Measurements from ENCODE around the gene C4orf50. TPM values are rescaled to one million over a fixed set of nuclear protein-coding genes. Genes with fewer than 3 reads are reported as not detected.
A peak's percentile ranks its signal among the peaks of the same experiment; 100 is the strongest.

C4orf50 gene
- total RNA-seq, 1 experiment from 2014 or later: not detected

DNA sequence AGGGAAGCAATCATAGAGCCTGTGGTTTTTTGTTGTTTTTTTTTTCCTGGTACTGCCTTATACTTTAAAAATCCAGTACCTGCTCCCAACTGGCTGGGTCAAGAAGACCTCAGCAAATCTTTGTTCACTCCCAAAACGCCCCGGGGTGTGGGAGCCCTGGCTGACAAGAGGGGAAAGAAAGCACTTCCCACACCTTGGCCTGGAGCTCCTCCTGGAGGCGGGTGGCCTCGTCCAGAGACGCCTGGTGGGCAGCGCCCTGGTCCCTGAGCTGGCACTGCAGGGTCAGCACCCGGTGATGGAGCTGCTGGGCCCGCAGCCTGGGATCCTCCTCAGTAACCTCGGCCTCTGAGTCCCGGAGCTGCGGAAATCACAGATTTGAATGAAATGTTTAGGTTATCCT is 38.2 kb downstream of the C4orf50 start:
- no peaks in the 10 kb centered on the region for H3K9me2 ChIP-seq (ENCODE audit: insufficient read depth)
- DNase-seq: peak in 1 of 2 experiments; percentile 24
- peaks cover 25% of the 10 kb centered on the region for H3K27me3 ChIP-seq (ENCODE audit: insufficient read depth, low read depth)
- H3K4me2 ChIP-seq: no peak overlapping the region
- H3K27ac ChIP-seq: no peak overlapping the region
- no peaks in the 10 kb centered on the region for H4K20me1 ChIP-seq (ENCODE audit: insufficient read depth)
- H3F3A ChIP-seq (ENCODE audit: insufficient read depth, low read depth): no peaks in the 10 kb centered on the region
- no peaks in the 10 kb centered on the region for H3K9me3 ChIP-seq (ENCODE audit: insufficient read depth, low read depth)
- TF ChIP-seq EZH2 (IDR thresholded peaks at IDR 0.05; ENCODE audit: low read depth): no peak
- TF ChIP-seq, protein P1, sequence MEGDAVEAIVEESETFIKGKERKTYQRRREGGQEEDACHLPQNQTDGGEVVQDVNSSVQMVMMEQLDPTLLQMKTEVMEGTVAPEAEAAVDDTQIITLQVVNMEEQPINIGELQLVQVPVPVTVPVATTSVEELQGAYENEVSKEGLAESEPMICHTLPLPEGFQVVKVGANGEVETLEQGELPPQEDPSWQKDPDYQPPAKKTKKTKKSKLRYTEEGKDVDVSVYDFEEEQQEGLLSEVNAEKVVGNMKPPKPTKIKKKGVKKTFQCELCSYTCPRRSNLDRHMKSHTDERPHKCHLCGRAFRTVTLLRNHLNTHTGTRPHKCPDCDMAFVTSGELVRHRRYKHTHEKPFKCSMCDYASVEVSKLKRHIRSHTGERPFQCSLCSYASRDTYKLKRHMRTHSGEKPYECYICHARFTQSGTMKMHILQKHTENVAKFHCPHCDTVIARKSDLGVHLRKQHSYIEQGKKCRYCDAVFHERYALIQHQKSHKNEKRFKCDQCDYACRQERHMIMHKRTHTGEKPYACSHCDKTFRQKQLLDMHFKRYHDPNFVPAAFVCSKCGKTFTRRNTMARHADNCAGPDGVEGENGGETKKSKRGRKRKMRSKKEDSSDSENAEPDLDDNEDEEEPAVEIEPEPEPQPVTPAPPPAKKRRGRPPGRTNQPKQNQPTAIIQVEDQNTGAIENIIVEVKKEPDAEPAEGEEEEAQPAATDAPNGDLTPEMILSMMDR (conservative IDR thresholded peaks at IDR 0.05): no peak
- no peaks in the 10 kb centered on the region for H3K4me1 ChIP-seq (replicated peaks; ENCODE audit: insufficient read depth)
- H3K79me2 ChIP-seq (ENCODE audit: low read depth): no peaks in the 10 kb centered on the region
- ChIA-PET CTCF (no interaction called here), POLR2A (ENCODE audit: unreplicated experiment) (no interaction called here)
- H2AFZ ChIP-seq: no peak overlapping the region
- no TSS peak for BruUV-seq (replicated peaks)
- no peaks in the 10 kb centered on the region for H3K36me3 ChIP-seq (ENCODE audit: low read depth)
- intact Hi-C loops (cut with micrococcal nuclease; ENCODE audit: unreplicated experiment): no loop called here
- H3K4me3 ChIP-seq: no peak overlapping the region

DNA sequence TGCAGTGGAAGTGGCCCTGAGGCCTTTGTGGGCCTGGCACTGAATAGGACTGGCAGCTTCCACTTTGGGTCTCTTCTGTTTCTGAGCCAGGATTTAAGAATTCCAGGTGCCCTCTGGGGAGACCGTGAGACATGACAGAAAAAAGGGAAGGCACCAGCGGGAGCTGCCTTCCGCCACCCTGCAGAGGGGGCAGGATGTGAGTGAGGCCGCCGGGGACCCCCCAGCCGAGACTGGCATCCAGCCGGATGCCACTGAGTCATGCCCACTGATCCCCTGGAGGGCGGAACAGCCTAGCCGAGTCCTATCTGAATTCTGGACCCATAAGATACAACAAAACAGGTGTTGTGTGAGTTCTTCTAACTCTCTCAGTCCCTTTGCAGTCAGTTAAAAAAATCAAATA is 41.3 kb downstream of the C4orf50 start:
- H3K9me2 ChIP-seq (ENCODE audit: insufficient read depth): no peaks in the 10 kb centered on the region
- no peaks in the 10 kb centered on the region for H3K36me3 ChIP-seq (ENCODE audit: low read depth)
- H3F3A ChIP-seq (ENCODE audit: insufficient read depth, low read depth): no peaks in the 10 kb centered on the region
- no peak for TF ChIP-seq EZH2 (IDR thresholded peaks at IDR 0.05; ENCODE audit: low read depth)
- H3K27me3 ChIP-seq (ENCODE audit: insufficient read depth, low read depth): peaks cover 34% of the 10 kb centered on the region
- H3K4me1 ChIP-seq (replicated peaks; ENCODE audit: insufficient read depth): no peaks in the 10 kb centered on the region
- H3K4me2 ChIP-seq: no peak overlapping the region
- ChIA-PET CTCF (interaction anchor here (0.5 kb wide), 1 partner anchor 980 kb away, joined by 3 read pairs; no protein-coding TSS in a partner anchor), POLR2A (ENCODE audit: unreplicated experiment) (no interaction called here)
- no peaks in the 10 kb centered on the region for H3K9me3 ChIP-seq (ENCODE audit: insufficient read depth, low read depth)
- intact Hi-C loops (cut with micrococcal nuclease; ENCODE audit: unreplicated experiment): no loop called here
- no TSS peak for BruUV-seq (replicated peaks)
- no peaks in the 10 kb centered on the region for H3K79me2 ChIP-seq (ENCODE audit: low read depth)
- H3K27ac ChIP-seq: no peak overlapping the region
- H2AFZ ChIP-seq: no peak overlapping the region
- H3K4me3 ChIP-seq: no peak overlapping the region
- DNase-seq: no peak
- no peaks in the 10 kb centered on the region for H4K20me1 ChIP-seq (ENCODE audit: insufficient read depth)

DNA sequence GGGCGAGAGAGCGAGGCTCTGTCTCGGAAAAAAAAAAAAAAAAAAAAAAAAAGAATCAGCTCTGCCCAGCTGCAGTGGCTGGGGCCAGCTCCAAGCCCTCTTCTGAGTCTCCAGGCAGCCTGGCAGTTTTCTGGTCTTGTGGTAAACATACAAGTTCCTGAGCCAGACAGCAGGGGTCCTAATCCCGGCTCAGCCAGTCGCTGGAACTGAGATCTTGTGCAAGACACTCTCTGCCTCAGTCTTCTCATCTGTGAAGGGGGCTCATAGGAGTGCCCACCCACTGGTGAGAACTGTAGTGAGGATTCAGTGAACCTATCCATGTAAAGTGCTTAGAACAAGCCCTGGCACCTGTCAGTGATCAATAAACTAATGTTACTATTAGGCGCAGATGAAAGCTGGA is 41.8 kb downstream of the C4orf50 start:
- no peak overlapping the region for H3K27ac ChIP-seq
- H3K4me2 ChIP-seq: no peak overlapping the region
- H4K20me1 ChIP-seq (ENCODE audit: insufficient read depth): no peaks in the 10 kb centered on the region
- no peaks in the 10 kb centered on the region for H3K4me1 ChIP-seq (replicated peaks; ENCODE audit: insufficient read depth)
- H3K27me3 ChIP-seq (ENCODE audit: insufficient read depth, low read depth): peaks cover 38% of the 10 kb centered on the region
- no peaks in the 10 kb centered on the region for H3F3A ChIP-seq (ENCODE audit: insufficient read depth, low read depth)
- no peak overlapping the region for H3K4me3 ChIP-seq
- H3K79me2 ChIP-seq (ENCODE audit: low read depth): no peaks in the 10 kb centered on the region
- CTCF ChIA-PET: interaction anchor here (0.5 kb wide), 1 partner anchor 979 kb away, joined by 3 read pairs; no protein-coding TSS in a partner anchor
- no TSS peak for BruUV-seq (replicated peaks)
- no peak overlapping the region for H2AFZ ChIP-seq
- H3K9me2 ChIP-seq (ENCODE audit: insufficient read depth): no peaks in the 10 kb centered on the region
- DNase-seq: no peak
- POLR2A ChIA-PET (ENCODE audit: unreplicated experiment): no interaction called here
- no peaks in the 10 kb centered on the region for H3K36me3 ChIP-seq (ENCODE audit: low read depth)
- H3K9me3 ChIP-seq (ENCODE audit: insufficient read depth, low read depth): no peaks in the 10 kb centered on the region
- intact Hi-C loops (cut with micrococcal nuclease; ENCODE audit: unreplicated experiment): no loop called here
- TF ChIP-seq, protein P1 (conservative IDR thresholded peaks at IDR 0.05): no peak
- TF ChIP-seq EZH2 (IDR thresholded peaks at IDR 0.05; ENCODE audit: low read depth): no peak

DNA sequence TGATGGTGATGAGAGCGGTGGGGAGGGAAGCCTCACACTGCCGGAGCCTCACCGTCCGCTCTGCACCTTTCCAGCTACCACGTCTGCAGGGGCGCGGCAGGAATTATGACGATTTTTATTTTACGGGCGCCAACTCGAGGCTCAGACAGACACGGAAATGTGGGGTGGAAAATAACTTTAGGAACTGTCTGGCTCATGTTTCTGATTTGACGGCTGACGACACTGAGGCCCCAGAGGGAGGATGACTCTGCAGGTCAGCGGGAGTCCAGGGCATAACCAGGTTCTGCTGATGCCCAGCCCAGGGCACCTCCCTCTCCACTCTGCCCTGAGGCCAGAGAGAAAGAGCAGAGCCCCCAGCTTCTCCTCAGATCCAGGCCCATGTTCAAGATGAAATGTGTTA is 43.9 kb downstream of the C4orf50 start:
- no peak overlapping the region for H2AFZ ChIP-seq
- no peak overlapping the region for H3K27ac ChIP-seq
- H3K79me2 ChIP-seq (ENCODE audit: low read depth): no peaks in the 10 kb centered on the region
- CTCF ChIA-PET: no interaction called here
- no peaks in the 10 kb centered on the region for H4K20me1 ChIP-seq (ENCODE audit: insufficient read depth)
- TF ChIP-seq EZH2 (IDR thresholded peaks at IDR 0.05; ENCODE audit: low read depth): no peak
- TF ChIP-seq, protein P1 (conservative IDR thresholded peaks at IDR 0.05): no peak
- no peaks in the 10 kb centered on the region for H3F3A ChIP-seq (ENCODE audit: insufficient read depth, low read depth)
- H3K4me3 ChIP-seq: no peak overlapping the region
- no peaks in the 10 kb centered on the region for H3K36me3 ChIP-seq (ENCODE audit: low read depth)
- H3K4me2 ChIP-seq: no peak overlapping the region
- H3K4me1 ChIP-seq (replicated peaks; ENCODE audit: insufficient read depth): no peaks in the 10 kb centered on the region
- H3K27me3 ChIP-seq (ENCODE audit: insufficient read depth, low read depth): peaks cover 53% of the 10 kb centered on the region
- no TSS peak for BruUV-seq (replicated peaks)
- DNase-seq: peak in 1 of 2 experiments; percentile 25
- no peaks in the 10 kb centered on the region for H3K9me2 ChIP-seq (ENCODE audit: insufficient read depth)
- H3K9me3 ChIP-seq (ENCODE audit: insufficient read depth, low read depth): no peaks in the 10 kb centered on the region
- POLR2A ChIA-PET (ENCODE audit: unreplicated experiment): no interaction called here
- intact Hi-C loops (cut with micrococcal nuclease; ENCODE audit: unreplicated experiment): no loop called here

Data from PC-9 (cell line).